Measurements from ENCODE around the gene SUPT3H.
"Not testable (repeated sequence)": the region's sequence is repeated elsewhere in the genome, so short reads cannot be mapped to it uniquely, and the experiment has no call there.

SUPT3H gene

DNA sequence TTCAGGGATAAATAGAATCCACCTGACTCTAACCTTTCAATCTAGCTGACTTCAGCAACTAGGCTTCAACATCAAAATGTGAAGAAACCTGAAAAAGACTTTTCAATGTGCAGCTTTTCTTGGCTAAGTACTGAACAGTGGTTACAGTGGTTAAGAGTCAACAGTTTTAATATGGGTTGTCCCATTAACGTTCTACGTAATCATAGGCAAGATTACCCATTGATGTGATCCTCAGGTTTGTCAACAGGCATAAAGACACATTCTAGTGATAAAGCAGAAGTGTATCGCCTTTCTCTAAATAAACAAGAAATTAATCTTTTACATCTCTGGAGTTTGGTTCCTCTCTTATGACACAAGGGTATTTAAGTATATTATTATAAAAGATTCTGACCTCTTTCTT, 203.7 kb downstream of the SUPT3H start:
- no peak for DNase-seq (ENCODE audit: low read depth)

DNA sequence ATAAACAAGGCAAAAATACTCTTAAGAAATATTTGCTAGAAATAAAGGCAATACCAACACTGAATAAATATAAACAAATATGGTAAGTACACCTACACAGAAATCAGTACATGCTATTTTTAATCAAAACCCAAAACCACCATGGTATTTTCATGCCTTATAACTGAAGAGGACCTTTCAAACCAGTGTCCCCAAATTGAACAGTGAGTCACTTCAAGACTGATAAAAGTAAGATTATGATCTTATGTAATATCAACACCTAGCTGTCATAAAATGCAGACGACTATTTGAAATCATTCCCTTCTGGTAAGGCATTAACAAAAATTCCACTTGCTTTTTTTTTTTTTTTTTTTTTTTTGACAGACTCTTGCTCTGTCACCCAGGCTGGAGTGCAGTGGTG, 206.4 kb downstream of the SUPT3H start:
- no peak for DNase-seq (ENCODE audit: low read depth)

DNA sequence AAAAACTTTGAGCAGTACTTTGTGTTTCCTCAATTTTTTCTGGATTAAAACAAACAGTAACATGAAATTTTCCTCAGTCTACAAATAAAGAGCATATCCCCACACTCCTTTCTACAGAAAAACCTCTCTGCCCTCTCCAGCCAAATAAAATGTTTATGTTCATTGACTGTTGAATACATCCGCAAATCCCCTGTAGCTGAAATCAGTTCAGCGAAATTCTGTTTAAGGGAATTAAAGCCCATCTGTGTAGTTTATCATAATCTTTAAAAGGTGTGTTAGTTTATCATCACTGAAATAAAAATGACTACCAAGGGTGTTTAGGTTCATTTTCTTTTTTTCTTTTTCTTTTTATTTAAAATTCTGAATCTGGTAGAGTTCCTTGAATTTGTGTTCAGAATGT, 207.4 kb downstream of the SUPT3H start:
- no peak for DNase-seq (ENCODE audit: low read depth)

DNA sequence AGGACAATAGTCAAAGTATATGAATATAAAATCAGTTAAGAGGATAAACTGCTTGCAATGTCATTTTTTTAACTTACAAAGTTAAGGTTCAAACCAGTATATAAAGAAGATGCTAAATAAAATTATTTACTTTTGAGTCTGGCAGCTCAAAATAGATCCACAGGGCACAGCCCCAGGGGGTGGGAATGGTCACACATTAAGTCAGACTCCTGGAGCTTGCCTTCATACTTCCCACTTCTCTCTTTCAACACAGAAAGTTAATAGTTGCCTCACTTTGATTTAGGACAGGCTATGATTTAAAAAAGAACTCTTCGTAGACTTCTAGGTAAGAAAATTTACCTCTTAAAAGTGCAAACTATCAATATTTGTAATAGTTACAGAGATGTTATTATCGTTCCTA, 207.9 kb downstream of the SUPT3H start:
- no peak for DNase-seq (ENCODE audit: low read depth)

DNA sequence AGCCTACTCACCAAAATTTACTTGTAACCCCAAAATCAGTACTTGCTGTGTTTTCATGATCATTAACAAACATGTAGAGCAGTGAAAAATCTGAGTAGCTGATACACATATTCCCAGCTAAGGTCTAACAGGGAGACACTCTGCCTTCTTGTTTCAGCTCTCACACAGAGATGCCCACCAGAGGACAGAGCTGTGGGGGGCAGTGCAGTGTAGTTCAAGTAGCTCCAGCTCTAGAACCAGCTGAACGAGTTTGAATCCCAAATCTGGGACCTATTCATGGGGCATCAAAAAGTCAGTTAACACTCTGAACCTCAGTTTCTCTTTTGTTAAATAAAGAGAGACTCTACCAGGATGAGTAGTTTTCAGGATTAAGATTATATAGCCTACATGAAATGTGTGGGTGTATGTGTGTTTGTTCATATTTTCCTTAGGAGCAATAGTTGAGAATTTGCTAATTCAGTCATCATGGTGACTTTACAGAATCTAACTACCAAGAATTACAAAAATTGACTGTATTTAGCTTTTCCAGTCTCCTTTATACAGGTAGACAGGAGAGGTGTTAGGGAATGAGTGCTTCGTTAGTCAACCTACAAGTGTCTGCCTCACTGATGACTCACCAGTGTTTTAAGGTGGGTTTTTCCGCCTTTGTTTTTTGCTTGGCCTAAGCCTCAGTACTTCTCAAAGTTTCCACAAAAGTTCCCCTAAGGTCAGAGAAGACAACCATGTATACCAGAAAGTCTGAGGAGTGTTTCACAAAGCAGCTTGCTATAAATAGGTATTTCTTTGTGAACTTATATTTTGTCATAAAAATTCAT, 213.6 kb downstream of the SUPT3H start:
- no peak for DNase-seq (ENCODE audit: low read depth)

DNA sequence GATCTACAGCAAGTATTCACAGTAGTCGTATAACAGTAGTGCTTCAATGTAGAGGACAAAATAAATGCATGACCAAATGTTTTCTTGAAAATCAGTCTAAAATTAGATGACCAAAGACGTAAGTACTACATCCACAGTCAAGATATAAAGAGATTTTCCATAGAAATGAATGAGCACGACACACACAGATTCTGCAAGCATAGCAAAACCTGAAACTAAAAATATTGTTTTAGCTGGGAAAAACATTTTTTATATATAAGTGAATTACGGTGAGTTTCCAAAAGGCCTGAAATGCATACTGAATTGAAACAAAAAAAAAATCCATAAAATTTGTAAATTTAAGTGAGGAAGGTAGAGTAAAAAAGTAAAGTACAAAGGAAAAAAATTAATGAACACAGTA, 217.4 kb downstream of the SUPT3H start:
- no peak for DNase-seq (ENCODE audit: low read depth)

DNA sequence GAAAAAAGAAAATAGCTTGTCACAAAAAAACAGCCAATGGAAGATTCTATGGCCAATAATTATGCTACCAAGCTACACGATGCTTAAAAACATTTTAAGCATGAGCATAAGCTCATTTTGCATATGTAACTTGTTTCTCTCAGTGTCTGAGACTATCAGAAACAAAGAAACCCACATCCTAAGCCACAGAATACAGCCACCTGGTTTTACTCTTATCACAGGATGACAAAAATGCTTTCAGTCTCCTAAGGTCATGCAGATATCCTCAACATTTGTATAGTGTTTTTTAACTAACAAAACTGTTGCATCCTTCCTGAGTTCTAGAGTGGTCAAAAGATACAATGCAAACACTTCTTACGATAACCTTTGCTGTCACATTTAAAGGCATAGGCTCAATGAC, 221.7 kb downstream of the SUPT3H start:
- DNase-seq (ENCODE audit: low read depth) = no peak

DNA sequence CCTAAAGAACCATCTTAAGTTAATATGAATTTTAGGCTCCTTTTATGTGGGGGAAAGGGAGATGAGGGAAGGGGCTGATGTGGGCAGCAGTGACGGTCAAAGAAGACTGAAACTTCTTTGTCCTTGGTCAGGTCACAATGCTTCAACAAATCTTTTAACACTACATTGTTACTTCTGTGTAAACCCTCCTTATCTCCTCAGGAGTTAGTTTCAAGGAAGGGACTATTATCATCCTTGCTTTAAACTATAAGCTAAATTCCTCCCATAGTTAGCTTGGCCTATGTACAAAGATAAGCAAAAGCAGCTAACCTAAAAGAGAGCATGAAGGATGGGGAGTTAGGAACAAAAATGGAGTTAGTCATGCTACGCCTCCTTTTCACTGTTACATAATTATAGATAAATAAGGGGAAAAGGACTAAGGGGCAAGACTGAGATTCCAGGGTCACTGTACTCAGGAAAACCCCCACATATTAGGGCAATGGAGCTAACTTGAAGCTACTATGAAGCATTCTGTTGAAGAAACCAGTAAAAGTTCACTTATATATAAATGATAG, 222.3 kb downstream of the SUPT3H start:
- DNase-seq (ENCODE audit: low read depth) = no peak

DNA sequence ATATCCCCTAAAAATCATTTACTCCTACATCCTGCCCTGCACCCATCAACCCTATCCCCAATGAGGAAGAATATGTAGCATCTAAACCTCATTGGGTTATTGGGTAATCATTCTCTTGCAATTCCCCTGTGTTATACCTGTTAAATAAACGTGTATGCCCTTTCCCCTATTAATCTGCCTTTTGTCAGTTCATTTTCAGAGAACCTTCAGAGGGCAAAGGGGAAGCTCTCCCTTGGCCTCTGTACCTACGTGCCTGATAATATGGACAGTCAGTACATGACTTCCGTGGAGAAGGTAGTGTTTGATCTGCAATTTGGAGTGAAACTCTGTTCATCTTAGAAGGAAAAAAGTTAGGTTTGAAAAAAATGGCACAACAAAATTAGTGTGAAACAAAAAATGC, 223.1 kb downstream of the SUPT3H start:
- no peak for DNase-seq (ENCODE audit: low read depth)

DNA sequence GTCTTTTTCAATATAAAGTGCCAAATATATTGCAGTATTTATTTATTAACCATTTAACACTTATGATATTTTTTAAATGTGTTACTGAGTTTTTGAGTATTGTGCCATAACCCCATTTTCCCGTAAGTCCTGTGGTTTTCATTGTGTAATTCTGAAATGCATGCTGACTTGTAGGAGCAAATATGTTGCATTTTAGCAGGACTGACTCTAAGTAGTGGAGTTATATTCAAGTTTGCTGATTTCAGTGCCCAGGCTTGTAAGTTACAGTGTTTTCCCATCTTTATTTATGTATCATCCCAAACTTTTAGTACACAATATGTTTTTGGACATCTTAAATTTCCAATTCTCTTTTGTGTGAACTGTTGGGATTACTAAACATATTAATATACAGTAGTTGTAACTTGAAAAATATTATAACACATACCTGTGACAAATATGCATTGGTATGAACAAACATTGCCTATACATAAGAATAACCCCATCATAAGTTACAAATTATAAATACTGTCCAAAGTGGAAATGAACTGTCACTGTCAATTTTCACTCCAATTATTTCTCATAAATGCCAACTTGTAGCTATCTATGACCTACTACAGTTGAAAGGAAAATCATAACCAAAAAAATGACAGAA, 228.9 kb downstream of the SUPT3H start:
- no peak for DNase-seq (ENCODE audit: low read depth)

DNA sequence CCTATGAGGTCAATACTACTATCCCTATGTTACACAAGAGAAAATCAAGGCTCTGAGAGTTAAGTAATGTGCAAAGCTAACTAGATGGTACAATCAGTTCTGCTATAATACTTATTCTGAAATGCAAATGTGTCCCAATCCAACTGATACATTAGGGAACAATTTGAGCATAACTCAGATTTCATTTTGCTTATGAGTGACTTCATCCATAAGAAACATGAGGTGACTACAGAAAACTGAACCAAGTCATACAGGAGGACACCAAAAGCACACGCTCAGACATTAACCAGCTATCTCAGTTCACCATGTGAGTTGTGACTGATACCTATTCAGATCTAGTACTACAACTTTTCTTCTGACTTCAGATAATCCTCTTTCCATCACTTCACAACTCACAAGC, 229.5 kb downstream of the SUPT3H start:
- no peak for DNase-seq (ENCODE audit: low read depth)

DNA sequence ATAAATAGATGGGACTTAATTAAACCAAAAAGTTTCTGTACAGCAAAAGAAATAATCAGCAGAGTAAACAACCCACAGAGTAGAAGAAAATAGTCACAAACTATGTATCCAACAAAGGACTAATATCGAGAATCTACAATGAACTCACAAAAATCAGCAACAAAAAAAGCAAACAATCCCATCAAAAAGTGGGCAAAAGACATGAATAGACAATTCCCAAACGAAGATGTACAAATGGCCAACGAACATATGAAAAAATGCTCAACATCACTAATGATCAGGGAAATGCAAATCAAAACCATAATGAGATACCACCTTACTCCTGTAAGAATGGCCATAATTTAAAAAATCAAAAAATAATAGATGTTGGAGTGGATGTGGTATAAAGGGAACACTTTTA, 232.1 kb downstream of the SUPT3H start:
- DNase-seq (ENCODE audit: low read depth) = not testable (repeated sequence)

DNA sequence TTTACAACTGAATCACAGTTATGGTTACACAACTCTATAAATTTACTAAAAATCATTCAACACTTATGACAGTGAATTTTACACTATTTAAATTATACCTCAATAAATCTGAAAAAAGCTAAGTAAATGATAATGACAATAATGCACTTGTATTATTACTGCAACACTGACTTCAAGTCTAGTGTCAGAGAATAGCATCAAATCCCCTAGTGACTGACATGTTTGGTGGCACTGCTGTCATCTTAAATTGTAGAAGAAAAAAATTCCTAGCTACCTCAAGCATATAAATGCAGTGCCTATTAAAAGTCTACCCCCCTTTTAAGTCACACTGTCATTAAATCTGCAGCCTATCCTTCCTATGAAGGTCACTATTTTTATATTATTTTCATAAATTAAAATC, 239.0 kb downstream of the SUPT3H start:
- DNase-seq (ENCODE audit: low read depth) = no peak

DNA sequence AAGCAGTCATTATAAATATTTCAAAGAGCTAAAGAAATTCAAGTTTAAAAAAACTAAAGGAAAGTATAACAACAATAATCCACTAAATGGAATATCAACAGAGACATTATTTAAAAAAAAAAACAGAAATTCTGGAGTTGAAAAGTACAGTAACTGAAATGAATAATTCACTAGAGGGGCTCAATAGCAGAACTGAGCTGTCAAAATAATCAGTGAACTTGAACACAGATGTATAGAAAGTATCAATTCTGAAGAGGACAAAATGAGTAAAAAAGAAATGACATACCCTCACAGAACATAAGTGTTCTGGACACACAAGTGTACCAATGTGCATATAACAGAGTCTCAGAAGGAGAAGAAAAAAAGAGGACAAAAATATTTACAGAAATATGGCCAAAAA, 241.2 kb downstream of the SUPT3H start:
- no peak for DNase-seq (ENCODE audit: low read depth)

DNA sequence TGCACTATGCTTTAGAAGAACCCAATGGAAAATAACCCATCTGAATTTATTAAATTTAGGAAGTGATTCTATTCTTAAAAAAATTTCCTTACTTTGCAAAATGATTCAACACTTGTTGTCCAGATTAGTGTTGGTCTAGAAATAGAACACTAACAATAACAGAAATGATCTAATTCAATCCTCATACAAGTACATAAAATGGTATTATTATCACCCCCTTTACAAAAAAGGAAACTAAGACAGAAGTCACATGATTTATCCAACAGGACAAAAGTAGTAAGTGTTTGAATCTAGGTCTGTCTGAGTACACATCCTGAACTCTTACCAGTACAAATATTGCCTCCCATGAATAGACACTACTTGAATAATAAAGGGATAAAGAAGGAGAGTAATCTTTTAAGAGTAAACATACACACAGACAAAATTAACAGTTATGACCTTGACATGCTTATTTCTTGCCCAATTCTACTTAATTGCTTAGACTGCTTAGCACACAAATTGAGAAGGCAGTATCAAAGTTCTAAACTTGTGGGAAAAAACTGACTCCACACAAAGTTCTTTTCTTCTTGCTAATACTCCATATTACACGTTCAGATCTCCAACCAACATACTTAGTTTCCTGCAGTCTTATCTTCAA, 245.0 kb downstream of the SUPT3H start:
- DNase-seq (ENCODE audit: low read depth) = no peak

DNA sequence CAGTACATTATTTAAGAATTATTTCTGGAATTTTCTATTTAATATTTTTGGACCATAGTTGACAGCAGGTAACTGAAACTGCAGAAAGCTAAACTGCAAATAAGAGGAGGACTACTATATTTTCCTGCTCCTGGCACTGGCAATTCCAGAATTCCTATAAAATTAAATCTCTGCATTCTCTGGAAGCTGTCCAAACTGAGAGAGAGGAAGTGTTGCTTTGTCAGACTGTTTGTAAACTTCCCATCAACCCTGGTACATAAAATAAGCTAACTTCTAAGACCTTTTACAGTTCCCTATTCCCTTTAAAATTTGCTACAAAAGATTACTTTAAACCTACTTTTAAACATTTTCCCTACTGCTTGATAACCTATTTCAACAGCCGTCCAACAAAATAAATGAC, 245.7 kb downstream of the SUPT3H start:
- DNase-seq (ENCODE audit: low read depth) = no peak

DNA sequence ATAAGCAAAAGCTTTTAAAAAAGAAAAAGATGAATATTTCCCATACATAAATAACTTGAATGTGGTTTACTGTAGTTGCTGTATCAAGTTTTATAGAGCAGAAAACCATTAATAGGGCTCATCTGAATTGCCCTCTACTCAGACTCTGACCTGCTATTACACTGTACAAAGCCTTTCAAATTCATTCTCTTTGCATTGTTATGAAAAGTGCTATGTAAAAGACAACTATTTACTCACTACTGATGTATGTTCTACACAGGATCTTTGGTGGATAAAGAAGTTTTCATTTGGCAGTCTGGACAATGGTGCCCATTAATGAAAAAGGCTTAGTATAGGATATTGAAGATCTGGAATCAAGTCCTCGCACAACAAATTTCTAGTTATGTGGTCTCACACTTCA, 248.7 kb downstream of the SUPT3H start:
- no peak for DNase-seq (ENCODE audit: low read depth)

DNA sequence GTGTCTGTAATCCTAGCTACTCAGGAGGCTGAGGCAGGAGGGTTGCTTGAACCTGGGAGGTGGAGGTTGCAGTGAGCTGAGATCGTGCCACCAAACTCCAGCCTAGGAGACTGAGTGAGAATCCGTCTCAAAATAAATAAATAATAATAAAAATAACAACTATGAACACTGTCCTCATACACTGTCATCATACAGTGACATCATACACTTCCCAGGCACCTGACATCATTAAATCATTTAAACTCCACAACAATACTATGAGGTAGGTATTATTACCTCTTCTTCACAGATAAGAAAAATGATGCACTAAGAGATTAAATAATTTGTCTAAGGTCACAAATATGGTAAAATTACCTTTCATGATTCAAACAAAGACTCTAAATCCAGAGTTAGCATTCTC, 250.5 kb downstream of the SUPT3H start:
- DNase-seq (ENCODE audit: low read depth) = no peak

DNA sequence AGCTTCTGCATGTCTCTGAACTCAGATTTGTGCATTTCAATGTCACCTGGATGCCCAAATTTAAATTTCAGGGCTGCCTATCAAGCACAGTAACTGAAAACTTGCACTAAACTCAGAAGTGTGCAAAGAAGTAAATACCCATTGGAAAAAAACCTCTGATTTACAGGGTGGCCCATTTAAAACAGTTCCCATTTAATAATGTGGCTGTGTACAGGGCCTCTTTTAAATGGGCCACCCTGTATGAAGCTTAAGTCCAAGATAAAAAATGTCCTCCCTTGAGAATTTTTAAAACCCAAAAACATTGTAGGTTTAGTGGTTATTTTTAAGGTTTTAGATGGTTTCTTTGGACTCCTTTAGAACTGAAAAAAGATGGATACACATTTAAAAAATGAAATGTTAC, 251.7 kb downstream of the SUPT3H start:
- no peak for DNase-seq (ENCODE audit: low read depth)

DNA sequence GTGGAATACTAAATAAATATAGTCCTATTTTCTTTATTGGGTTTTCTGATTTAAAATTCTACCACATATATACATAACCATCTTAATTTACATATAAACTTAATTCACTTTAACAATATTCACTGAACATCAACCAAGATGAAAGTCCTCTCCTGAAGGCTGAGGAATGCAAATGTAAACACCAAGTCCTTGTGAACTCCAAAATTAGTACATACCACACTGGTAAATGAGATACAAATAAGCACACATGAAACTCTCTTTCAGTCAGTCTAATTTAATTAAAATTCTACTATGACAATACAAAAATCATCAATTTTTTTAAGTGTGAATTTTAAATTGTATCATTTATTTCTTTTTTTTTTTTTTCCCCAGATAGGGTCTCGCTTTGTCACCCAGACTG, 254.7 kb downstream of the SUPT3H start:
- DNase-seq (ENCODE audit: low read depth) = no peak

DNA sequence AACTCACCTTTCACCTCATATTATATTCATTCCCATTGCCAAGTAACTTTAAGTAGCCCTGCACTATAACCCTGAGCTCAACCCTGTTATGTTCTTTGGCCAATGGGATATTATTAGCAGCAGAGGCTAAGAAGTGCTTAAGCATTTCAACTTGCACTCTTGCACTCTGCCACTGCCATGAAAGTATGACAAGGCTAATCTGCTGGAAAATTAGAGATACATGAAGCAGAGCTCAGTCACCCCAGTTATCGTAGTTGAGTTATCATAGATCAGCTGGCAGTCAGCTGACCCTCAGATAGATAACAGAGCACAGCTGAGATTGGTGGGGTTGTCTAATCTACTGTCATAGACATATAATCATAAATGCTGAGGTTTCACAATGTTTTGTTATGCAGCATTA, 259.0 kb downstream of the SUPT3H start:
- DNase-seq (ENCODE audit: low read depth) = no peak

DNA sequence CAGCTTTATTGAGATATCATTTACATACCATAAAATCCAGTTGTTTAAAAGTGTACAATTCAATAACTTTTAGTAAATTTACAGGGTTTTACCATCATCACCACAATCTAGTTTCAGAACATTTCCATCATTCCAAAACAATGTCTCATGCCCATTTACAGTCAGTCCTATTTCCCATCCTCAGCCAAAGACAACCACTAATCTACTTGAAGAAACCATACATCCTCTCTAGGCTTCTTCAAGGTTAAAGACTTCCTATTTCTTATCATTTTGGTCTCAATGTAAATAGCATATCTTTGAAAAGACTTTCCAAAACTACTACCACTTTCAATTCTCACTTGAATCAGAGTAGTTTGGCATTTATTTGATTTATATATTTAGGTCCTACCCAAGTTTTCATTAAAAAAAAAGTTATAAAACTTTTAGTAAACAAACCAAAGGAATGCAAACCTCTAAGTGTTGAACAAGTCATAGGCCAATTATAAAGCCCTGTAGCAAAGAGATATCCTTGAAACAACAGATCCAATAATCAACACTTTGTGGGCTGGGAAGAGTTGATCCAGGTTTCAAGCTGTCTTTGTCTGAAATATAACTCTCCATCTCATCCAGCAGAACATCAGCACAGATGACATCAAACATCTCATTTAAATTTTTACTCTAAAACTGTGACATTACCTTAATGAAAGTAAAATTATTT, 260.9 kb downstream of the SUPT3H start:
- no peak for DNase-seq (ENCODE audit: low read depth)

DNA sequence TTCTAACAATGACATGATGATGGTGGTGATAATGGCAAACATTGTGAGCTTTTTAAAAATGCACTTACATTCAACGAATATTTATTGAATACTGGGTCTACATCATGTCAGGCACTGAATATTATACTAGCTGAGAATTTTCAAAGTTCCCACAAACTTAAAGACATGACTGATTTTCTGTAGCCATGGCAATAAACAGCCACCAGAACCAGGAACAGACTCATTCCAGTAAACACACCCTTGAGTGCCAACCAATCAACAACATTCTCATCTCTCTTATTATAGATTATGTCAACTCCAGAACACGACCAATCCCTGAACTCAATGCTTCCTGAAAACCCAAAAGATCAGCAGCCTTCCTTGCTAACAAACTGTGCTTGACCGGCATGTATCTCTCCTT, 262.0 kb downstream of the SUPT3H start:
- no peak for DNase-seq (ENCODE audit: low read depth)

Data from stimulated activated CD8-positive, alpha-beta memory T cell treated with anti-CD3 and anti-CD28 coated beads, Interleukin-15, amount 100 ng/mL, for 24 hours (primary cell).